HG03108 (cell line): ENCODE measurements around the gene CCNB1IP1.
A peak's percentile ranks its signal among the peaks of the same experiment; 100 is the strongest.
"Not testable (repeated sequence)": the region's sequence is repeated elsewhere in the genome, so short reads cannot be mapped to it uniquely, and the experiment has no call there.

Source experiments
- ATAC-seq: cut with Tn5 transposase; IDR thresholded peaks from one replicate; pipeline ENCODE4 v1.9.1; 2021; ENCODE audit warnings: moderate library complexity; ENCODE audit not compliant: unreplicated experiment

The CCNB1IP1 gene, protein sequence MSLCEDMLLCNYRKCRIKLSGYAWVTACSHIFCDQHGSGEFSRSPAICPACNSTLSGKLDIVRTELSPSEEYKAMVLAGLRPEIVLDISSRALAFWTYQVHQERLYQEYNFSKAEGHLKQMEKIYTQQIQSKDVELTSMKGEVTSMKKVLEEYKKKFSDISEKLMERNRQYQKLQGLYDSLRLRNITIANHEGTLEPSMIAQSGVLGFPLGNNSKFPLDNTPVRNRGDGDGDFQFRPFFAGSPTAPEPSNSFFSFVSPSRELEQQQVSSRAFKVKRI

GRCh38 chr14:20332788-20333493 lies at the start of gene CCNB1IP1:
TSS of gene CCNB1IP1 (minus strand) at chr14:20333279. CDS start at chr14:20316523, 16,756 bp downstream.
- ATAC-seq = peak; percentile 97

- ATAC-seq = no peak
Observed at GRCh38 chr14:20382526-20382925, 49.4 kb upstream of the CCNB1IP1 start.

GRCh38 chr14:20381341-20381740 lies 48.3 kb upstream of the CCNB1IP1 start:
- no peak for ATAC-seq

DNA sequence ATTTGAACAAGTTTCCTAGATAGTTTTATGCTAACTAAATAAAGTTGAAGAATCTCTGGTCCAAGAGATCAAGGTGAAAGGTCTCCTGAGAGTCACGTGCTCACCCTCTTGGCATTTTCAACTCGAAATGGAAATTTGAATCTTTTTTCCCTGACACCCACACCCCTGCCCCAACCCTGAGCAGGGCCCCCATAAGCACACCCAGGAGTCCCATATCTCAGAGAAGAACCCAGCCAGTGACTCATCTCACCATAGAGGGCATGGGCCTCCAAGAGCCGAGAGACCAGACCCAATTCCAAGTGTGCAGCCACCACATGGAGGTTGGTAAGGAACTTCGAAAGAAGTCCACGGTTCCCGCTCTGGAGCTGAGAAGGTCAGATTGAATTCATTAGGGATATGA lies 47.6 kb upstream of the CCNB1IP1 start:
- no peak for ATAC-seq

DNA sequence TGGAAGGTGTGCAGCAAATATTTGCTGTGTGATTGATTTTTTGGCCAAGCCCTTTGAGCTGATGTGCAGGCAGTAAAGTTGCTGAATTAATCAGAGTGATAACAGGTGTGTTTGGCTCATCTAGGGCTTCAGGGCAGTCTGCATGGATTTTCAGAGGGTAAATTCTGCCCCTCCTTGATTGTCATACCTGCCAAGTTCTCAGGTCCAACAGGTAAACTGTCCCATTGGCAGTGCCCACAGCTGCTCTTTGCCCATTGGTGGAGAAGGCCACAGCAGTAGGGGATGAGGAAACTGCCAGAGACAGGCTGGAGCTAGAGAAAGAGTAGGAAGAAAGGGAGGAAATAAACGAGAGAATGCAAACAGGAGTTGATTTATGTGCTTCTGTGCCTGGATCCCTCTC lies 46.7 kb upstream of the CCNB1IP1 start:
- no peak for ATAC-seq

DNA sequence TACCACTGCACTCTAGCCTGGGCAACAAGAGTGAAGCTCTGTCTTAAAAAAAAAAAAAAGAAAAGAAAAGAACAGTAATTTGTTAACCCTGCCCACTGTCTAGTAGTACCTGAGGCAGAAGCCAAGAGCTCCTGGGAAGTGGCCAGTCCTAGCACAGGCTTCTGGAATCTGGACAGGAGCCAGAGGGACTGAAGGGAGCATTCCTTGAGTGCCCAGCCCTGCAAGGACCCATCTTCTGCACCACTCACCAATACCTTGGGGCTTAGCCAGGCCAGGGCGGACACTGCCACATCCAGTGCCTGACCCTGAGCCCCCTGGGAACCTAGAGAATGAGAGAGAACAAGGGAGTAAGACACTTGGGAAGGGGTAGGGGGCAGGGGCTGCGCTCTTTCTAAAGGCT lies 44.1 kb upstream of the CCNB1IP1 start:
- ATAC-seq = no peak

- ATAC-seq = no peak
Observed at GRCh38 chr14:20376071-20376588, 43.1 kb upstream of the CCNB1IP1 start.

GRCh38 chr14:20375471-20375870 lies 42.4 kb upstream of the CCNB1IP1 start:
- no peak for ATAC-seq

DNA sequence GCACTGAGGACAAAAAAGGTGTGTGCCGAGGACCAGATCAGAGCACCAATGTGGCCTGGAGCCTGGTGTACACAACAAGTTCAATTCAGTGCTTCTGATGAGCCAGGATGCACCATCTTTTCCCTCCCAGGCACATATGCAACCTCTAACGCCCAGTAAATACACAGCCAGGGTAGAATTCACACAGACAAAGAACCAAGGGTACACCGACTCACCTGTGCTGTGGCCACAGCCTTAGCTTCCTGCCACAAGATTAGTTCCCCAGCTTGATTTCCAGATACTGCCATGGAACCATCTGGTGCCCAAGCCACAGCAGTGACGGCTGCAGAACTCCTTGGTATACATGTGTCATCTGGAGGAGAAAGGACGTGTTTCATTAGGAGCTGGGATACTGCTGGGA lies 39.7 kb upstream of the CCNB1IP1 start:
- no peak for ATAC-seq

GRCh38 chr14:20365928-20366327 lies 32.8 kb upstream of the CCNB1IP1 start:
- ATAC-seq = no peak

DNA sequence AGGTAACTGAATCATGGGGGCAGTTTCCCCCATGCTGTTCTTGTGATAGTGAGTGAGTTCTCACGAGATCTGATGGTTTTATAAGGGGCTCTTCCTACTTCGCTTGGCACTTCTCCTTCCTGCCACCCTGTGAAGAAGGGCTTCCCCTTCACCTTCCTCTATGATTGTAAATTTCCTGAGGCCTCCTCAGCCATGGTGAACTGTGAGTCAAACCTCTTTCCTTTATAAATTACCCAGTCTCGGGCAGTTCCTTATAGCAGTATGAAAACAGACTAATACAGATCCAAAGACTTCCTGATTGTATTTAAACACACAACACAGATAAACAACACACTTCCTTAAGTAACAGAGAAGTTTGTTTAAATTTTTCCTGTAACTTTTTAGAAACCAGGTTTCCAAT lies 25.4 kb upstream of the CCNB1IP1 start:
- ATAC-seq = not testable (repeated sequence)

DNA sequence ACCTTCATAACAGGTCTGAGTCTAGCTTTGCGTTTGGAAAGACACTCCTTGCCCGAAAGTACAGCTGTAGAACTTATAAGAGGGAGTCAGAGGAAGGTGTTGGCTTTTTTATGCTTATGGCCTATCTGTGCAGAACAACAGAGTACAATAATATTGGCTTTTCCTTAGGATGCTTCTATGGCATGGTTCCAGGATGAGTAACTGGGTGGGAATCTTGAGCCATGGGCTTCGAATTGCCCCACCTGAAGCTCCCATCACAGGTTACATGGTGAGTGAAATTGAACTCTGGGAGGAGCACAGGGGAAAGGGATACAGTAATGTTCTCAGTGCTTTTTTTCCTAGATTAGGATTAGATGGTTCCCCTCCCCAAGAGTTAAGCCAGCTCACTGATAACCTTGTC lies 23.3 kb upstream of the CCNB1IP1 start:
- ATAC-seq = no peak

GRCh38 chr14:20350860-20351259 lies 17.8 kb upstream of the CCNB1IP1 start:
- ATAC-seq = no peak

GRCh38 chr14:20350282-20350681 lies 17.2 kb upstream of the CCNB1IP1 start:
- ATAC-seq = no peak

GRCh38 chr14:20347747-20348146 lies 14.7 kb upstream of the CCNB1IP1 start:
- ATAC-seq = no peak

DNA sequence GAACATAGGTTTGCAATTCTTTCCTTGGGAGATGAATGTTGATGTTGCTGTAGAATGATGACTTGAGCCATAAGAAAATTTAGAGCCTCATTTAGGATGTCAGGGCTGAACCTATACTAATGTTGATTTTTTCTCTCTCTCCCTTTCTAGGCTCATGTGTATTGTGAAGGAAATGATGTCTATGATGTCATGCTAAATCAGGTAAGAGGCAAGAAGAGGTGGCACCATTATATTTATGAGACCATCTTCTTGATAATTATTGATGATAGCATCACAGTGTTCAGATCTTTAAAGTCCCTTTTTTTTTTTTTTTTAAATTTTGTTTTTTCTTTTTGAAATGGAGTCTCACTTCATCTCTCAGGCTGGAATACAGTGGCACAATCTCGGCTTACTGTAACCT lies 13.6 kb upstream of the CCNB1IP1 start:
- no peak for ATAC-seq

GRCh38 chr14:20345366-20345765 lies 12.3 kb upstream of the CCNB1IP1 start:
- no peak for ATAC-seq

DNA sequence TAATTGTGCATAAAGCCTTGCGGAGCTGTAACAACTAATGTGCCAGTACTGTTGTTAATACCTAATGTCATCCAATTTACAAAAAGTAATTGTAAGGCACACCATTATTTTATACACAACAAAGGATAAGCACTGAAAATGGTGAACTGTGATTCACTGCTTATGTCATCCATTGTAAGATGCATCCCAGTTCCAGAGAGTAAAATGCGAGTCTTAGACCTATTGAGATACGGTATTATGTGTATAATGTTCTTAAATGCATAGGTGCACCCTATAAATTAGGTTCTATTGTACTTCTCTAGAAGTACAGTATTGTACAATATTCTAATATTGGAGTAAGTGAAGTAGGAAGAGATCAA lies 10.8 kb upstream of the CCNB1IP1 start:
- no peak for ATAC-seq

- peak; percentile 88 for ATAC-seq
Observed at GRCh38 chr14:20343092-20343861, 10.2 kb upstream of the CCNB1IP1 start, which contains the start of gene PARP2. TSS of gene PARP2 (plus strand) at chr14:20343635. CDS start at chr14:20343642, 7 bp downstream.

GRCh38 chr14:20341646-20342045 lies 8.6 kb upstream of the CCNB1IP1 start:
- ATAC-seq = no peak

GRCh38 chr14:20341032-20341431 lies 8.0 kb upstream of the CCNB1IP1 start:
- ATAC-seq = not testable (repeated sequence)

- ATAC-seq = no peak
Observed at GRCh38 chr14:20334017-20334416, 938 bp upstream of the CCNB1IP1 start.
